ENCODE data around the gene GNG14.

Gene GNG14

GRCh38 chr19:12656899-12657571 lies 30.8 kb upstream of the GNG14 start:
- H3K4me3 ChIP-seq (IDR thresholded peaks at IDR 0.05; ENCODE audit: insufficient read depth, low read depth, low read length), result no peak overlapping the region
- no peak overlapping the region for H2AFZ ChIP-seq (ENCODE audit: low read depth)

GRCh38 chr19:12657966-12658365 lies 29.8 kb upstream of the GNG14 start:
- H3K4me1 ChIP-seq (ENCODE audit: low read depth, poor library complexity, severe bottlenecking), result no peaks in the 10 kb centered on the region
- H3K27me3 ChIP-seq (ENCODE audit: insufficient read depth, low read depth), result no peaks in the 10 kb centered on the region
- no peaks in the 10 kb centered on the region for H3K79me2 ChIP-seq (ENCODE audit: insufficient read depth, low read depth)
- TF ChIP-seq CTCF (conservative IDR thresholded peaks at IDR 0.05; ENCODE audit: low read depth, low read length), result no peak
- no peaks in the 10 kb centered on the region for H4K20me1 ChIP-seq (ENCODE audit: insufficient read depth)
- H3K27ac ChIP-seq, result no peak overlapping the region
- H3K9ac ChIP-seq, result no peak overlapping the region
- H2AFZ ChIP-seq (ENCODE audit: low read depth), result no peak overlapping the region
- H3K36me3 ChIP-seq (ENCODE audit: insufficient read depth), result no peaks in the 10 kb centered on the region; the same call in 1 of the 2 replicates
- H3K4me2 ChIP-seq, result no peak overlapping the region
- H3K4me3 ChIP-seq (IDR thresholded peaks at IDR 0.05; ENCODE audit: insufficient read depth, low read depth, low read length), result no peak overlapping the region

More at GRCh38 chr19:12656899-12657571, 30.8 kb upstream of the GNG14 start:
- no peak overlapping the region for H3K27ac ChIP-seq
- no peaks in the 10 kb centered on the region for H3K27me3 ChIP-seq (ENCODE audit: insufficient read depth, low read depth)
- no peak overlapping the region for H3K4me2 ChIP-seq
- no peaks in the 10 kb centered on the region for H4K20me1 ChIP-seq (ENCODE audit: insufficient read depth)
- no peaks in the 10 kb centered on the region for H3K79me2 ChIP-seq (ENCODE audit: insufficient read depth, low read depth)
- H3K36me3 ChIP-seq (ENCODE audit: insufficient read depth), result no peaks in the 10 kb centered on the region
- no peak overlapping the region for H3K9ac ChIP-seq
- H3K4me1 ChIP-seq (ENCODE audit: low read depth, poor library complexity, severe bottlenecking), result no peaks in the 10 kb centered on the region
- TF ChIP-seq CTCF (conservative IDR thresholded peaks at IDR 0.05; ENCODE audit: low read depth, low read length), result no peak

- H2AFZ ChIP-seq (ENCODE audit: low read depth), result no peak overlapping the region
- no peaks in the 10 kb centered on the region; the same call in 1 of the 2 replicates for H3K36me3 ChIP-seq (ENCODE audit: insufficient read depth)
- no peak overlapping the region for H3K4me2 ChIP-seq
- no peaks in the 10 kb centered on the region for H3K27me3 ChIP-seq (ENCODE audit: insufficient read depth, low read depth)
- no peak for TF ChIP-seq CTCF (conservative IDR thresholded peaks at IDR 0.05; ENCODE audit: low read depth, low read length)
- no peaks in the 10 kb centered on the region for H4K20me1 ChIP-seq (ENCODE audit: insufficient read depth)
- H3K27ac ChIP-seq, result no peak overlapping the region
- no peak overlapping the region for H3K9ac ChIP-seq
- no peaks in the 10 kb centered on the region for H3K79me2 ChIP-seq (ENCODE audit: insufficient read depth, low read depth)
- peaks cover 4% of the 10 kb centered on the region for H3K4me1 ChIP-seq (ENCODE audit: low read depth, poor library complexity, severe bottlenecking)
- H3K4me3 ChIP-seq (IDR thresholded peaks at IDR 0.05; ENCODE audit: insufficient read depth, low read depth, low read length), result no peak overlapping the region
Observed at GRCh38 chr19:12660980-12661379, 26.8 kb upstream of the GNG14 start.

GRCh38 chr19:12664406-12665280 lies 23.2 kb upstream of the GNG14 start:
- Histone ChIP-seq H2AFZ (ENCODE audit: low read depth) (no peak overlapping the region), H3K79me2 (ENCODE audit: insufficient read depth, low read depth) (0 out of 2 replicates have a peak, but pooled peaks cover 6% of the 10 kb centered on the region), H3K4me3 (IDR thresholded peaks at IDR 0.05; ENCODE audit: insufficient read depth, low read depth, low read length) (no peak overlapping the region), H3K27ac (no peak overlapping the region), H3K4me1 (ENCODE audit: low read depth, poor library complexity, severe bottlenecking) (peaks cover 23% of the 10 kb centered on the region), H3K9ac (no peak overlapping the region), H3K4me2 (no peak overlapping the region), H3K36me3 (ENCODE audit: insufficient read depth) (no peaks in the 10 kb centered on the region; the same call in 1 of the 2 replicates), H3K27me3 (ENCODE audit: insufficient read depth, low read depth) (no peaks in the 10 kb centered on the region), H4K20me1 (ENCODE audit: insufficient read depth) (no peaks in the 10 kb centered on the region)
- no peak for TF ChIP-seq CTCF (conservative IDR thresholded peaks at IDR 0.05; ENCODE audit: low read depth, low read length)
